GM18951 (cell line): ENCODE measurements around the gene TEX22.

Experiments used
- POLR2A ChIP-seq: IDR thresholded peaks from 4 replicates; pipeline ENCODE4 v1.6.1; 2011; ENCODE audit warnings: mild to moderate bottlenecking; ENCODE audit not compliant: insufficient read length, insufficient read depth; ENCODE audit errors: extremely low read depth
- in situ Hi-C: fragments of 300-500 bp; cut with MboI; formaldehyde crosslinking; loops from one replicate; pipeline ENCODE4 v1.12.0; 2022; ENCODE audit warnings: low sequenced_read_pairs, mixed read lengths, inconsistent platforms; ENCODE audit not compliant: unreplicated experiment

The TEX22 gene

DNA sequence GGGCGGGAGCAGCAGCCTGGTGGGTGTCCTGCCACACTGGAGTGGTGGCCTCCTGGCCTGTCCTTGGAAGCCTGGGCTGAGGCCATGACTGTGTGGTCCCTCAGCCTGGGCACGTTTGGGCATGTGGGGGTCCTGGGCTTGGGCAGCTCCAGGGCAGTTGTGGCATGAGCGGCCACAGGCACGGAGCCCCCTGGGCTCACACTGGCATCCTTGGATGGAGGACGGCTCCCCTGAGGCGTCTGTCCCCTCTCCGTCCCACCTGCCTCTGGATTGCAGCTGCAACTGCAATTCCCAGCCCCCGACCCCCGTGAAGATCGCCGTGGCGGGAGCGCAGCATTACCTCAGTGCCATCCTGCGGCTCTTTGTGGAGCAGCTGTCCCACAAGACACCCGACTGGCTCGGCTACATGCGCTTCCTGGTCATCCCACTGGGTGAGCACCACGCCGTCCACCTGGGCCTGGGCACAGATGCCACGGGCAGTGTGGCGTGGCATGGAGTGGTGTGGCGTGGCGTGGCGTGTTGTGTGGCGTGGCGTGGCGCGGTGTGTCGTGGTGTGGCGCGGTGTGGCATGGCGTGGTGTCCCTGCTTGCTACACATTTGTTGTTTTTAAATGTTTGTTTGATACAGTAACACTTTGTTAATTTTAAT is 15.1 kb upstream of the TEX22 start:
- TF ChIP-seq POLR2A, result no peak
- in situ Hi-C loops, result no loop called here

DNA sequence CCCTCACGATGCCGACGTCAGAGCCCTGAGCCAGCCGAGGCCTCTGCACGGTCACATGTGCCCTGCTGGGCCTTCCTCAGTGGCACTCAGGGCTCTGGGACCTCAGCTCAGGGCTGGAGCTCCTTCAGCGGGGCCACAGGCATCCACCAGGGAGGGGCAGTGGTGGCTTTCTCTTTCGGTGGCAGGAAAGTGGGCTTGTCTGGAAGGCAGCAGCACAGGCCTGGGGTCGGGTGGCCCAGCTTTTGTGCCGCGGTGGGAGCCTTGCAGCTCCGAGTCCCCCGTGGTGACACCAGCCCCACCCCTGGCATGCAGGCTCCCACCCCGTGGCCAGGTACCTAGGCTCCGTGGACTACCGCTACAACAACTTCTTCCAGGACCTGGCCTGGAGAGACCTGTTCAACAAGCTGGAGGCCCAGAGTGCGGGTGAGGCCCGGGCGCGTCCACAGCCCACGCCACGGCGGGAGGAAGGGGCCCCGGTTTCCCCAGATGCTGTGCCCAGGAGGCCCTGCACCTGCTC is 14.2 kb upstream of the TEX22 start:
- TF ChIP-seq POLR2A, result no peak
- in situ Hi-C loops, result no loop called here

GRCh38 chr14:105384605-105385321 is 13.6 kb upstream of the TEX22 start:
- in situ Hi-C loops, result no loop called here
- no peak for TF ChIP-seq POLR2A

DNA sequence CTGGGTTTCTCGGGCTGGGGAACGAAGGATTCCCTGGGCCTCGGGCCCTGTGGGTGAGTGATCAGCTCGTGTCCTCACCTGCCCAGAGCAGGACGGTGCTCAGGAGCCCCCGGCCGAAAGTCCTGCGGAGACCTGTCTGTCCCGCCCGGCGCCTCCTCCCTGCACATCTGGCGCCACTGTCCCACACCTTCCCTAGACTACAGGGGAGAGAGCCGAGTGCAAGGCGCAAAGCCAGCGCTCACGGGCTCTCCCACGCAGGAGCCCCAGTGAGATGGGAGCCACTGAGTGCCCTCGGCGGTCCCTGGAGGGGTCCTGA is 13.1 kb upstream of the TEX22 start:
- no peak for TF ChIP-seq POLR2A
- in situ Hi-C loops, result no loop called here

GRCh38 chr14:105385698-105386365 is 12.5 kb upstream of the TEX22 start:
- TF ChIP-seq POLR2A, result no peak
- in situ Hi-C loops, result no loop called here

- in situ Hi-C loops, result no loop called here
- no peak for TF ChIP-seq POLR2A
Observed at GRCh38 chr14:105386581-105387529, 11.5 kb upstream of the TEX22 start.

- TF ChIP-seq POLR2A, result no peak
- in situ Hi-C loops, result no loop called here
Observed at GRCh38 chr14:105387530-105387922, 10.8 kb upstream of the TEX22 start.

DNA sequence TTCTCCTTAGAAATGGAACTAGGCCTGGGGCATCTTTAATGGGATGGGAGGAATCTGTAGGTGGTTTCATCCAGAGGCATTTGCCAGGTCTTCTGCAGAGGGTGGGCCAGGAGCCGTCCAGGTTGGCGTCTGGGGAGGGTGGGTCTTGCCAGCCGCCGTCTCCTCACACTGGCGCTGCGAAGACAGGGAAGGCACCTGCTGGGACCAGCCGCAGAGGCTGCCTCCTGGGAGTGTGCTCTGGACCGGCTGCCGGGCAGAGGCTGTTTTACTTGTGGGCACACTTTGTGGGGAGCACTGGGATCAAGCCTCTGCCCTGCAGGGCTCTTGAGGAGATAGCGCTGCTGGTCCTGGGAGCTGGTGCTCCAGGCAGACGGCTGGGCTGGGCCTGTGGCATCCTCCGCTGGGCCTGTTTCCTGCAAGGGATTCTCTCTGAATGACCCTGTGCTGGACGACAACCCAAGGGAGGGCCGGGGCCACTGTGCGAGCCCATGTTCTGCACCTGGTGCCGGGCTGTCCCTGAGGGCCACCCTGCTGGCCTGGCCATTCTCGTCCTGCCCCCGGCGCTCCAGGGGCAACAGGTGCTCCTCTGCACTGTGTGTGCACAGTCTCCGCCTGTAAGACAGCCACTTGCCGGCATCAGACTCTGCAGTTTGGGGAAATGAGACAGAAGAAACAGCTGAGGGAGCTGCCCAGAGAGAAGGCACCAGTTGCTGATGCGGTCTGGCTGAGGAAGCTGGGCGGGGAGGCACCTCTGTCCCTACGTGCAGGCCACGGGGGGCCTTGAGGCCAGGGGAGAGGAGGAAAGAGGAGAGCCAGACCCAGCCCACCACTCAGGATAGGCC is 10.0 kb upstream of the TEX22 start:
- in situ Hi-C loops, result no loop called here
- no peak for TF ChIP-seq POLR2A

- in situ Hi-C loops, result no loop called here
- no peak for TF ChIP-seq POLR2A
Observed at GRCh38 chr14:105388976-105389375, 9.4 kb upstream of the TEX22 start.

GRCh38 chr14:105389534-105389933 is 8.8 kb upstream of the TEX22 start:
- in situ Hi-C loops, result no loop called here
- no peak for TF ChIP-seq POLR2A

DNA sequence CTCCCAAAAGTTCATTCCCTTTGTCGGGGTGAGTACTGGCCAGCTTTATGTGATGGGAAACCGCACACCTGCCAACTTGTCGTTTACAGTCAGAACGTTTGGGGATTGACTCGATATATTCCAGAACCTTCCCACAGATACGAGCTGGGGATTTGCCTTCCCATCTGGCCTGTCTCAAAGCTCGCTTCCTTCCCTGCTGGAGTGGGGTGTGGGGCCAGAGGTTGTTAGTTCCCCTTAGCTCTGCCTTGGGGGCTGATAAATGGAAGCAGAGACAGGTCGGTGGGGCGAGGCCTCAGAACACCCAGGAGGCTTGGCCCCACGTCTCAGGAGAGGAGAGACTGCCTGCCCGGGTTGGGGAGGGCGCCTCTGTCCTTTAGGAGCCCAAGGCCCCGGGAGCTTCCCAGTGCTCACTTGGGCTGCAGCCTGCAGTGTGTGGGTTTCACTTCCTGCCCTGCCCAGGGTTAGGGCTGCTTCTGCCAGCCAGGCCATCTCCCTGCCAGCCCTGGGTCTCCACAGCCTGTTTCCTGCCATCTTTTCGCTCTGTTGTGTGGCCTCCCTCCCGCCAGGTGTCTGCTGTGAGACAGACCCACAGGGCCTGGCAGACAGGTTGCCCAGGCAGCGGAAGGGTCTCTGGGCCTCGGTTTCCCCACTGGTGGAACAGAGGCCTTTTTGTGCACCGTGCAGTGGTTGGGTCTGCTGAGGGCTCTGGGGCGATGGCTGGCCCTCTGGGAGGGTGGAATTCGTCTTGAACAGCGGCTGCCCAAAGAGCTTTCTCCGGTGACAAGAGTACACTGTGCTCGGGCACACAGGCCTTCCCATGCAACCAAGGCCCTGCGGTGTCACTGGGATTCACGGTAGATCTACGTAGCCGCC is 8.1 kb upstream of the TEX22 start:
- in situ Hi-C loops, result no loop called here
- TF ChIP-seq POLR2A, result no peak
